Natural killer cell (primary cell): Measurements from ENCODE around the gene NCBP3. TPM values are rescaled to one million over a fixed set of nuclear protein-coding genes. Genes with fewer than 3 reads are reported as not detected.

Experiments used
- ATAC-seq, 3 donors: fragments of 150-1000 bp in 2 of 3; fragments of 200-7000 bp in 1 of 3; cut with Tn5 transposase; 1 replicate in 1 of 3; 2 replicates in 2 of 3; pipeline ENCODE4 v1.10.0; 2021; ENCODE audit warnings: mild to moderate bottlenecking in 2 of 3, moderate library complexity in 2 of 3
- DNase-seq, 2 donors: peaks; one replicate each; pipeline versions ENCODE4 v3.0.0 to v3.0.0-alpha.2; 2013 to 2021; ENCODE audit warnings: mixed read lengths in 1 of 2
- H3K27ac ChIP-seq: one replicate; pipeline ENCODE4 v1.5.1; 2013; ENCODE audit warnings: mild to moderate bottlenecking, low read length
- H3K27me3 ChIP-seq: one replicate; pipeline ENCODE4 v1.6.1; 2013; ENCODE audit warnings: low read length; ENCODE audit not compliant: control insufficient read depth, insufficient read depth
- H3K36me3 ChIP-seq: one replicate; pipeline ENCODE4 v1.6.1; 2013; ENCODE audit warnings: low read length; ENCODE audit not compliant: control insufficient read depth, insufficient read depth
- H3K4me1 ChIP-seq: one replicate; pipeline ENCODE4 v1.6.1; 2013; ENCODE audit warnings: low read length; ENCODE audit not compliant: control insufficient read depth, insufficient read depth
- H3K4me3 ChIP-seq: one replicate; pipeline ENCODE4 v1.5.1; 2013; ENCODE audit warnings: low read length
- H3K9me3 ChIP-seq: one replicate; pipeline ENCODE4 v1.6.1; 2013; ENCODE audit warnings: low read length; ENCODE audit not compliant: control insufficient read depth, insufficient read depth
- H3K27ac Mint-ChIP-seq, 2 donors: one replicate each; pipeline ENCODE4 v1.8.0; 2022; ENCODE audit warnings: mild to moderate bottlenecking in 2 of 2, mixed read lengths in 2 of 2, moderate library complexity in 1 of 2
- H3K27me3 Mint-ChIP-seq, 2 donors: one replicate each; pipeline ENCODE4 v1.8.0; 2022; ENCODE audit warnings: low read depth in 2 of 2, mixed read lengths in 2 of 2
- H3K36me3 Mint-ChIP-seq: one replicate; pipeline ENCODE4 v1.8.0; 2022; ENCODE audit warnings: mixed read lengths
- H3K4me1 Mint-ChIP-seq, 2 donors: one replicate each; pipeline ENCODE4 v1.8.0; 2022; ENCODE audit warnings: mixed read lengths in 2 of 2
- H3K4me3 Mint-ChIP-seq: one replicate; pipeline ENCODE4 v1.8.0; 2022; ENCODE audit warnings: mild to moderate bottlenecking, moderate library complexity, mixed read lengths
- H3K9me3 Mint-ChIP-seq, 2 donors: one replicate each; pipeline ENCODE4 v1.8.0; 2022; ENCODE audit warnings: mixed read lengths in 2 of 2
- WGBS: methylation state at CpG from one replicate; pipeline ENCODE4 v1.1.7; 2013; ENCODE audit warnings: missing lambda C conversion rate; ENCODE audit not compliant: insufficient coverage; 5-methylcytosine and 5-hydroxymethylcytosine counted together
- intact Hi-C: fragments of 100-400 bp; cut with micrococcal nuclease; formaldehyde crosslinking; loops from one replicate; pipeline ENCODE4 v1.14.2; 2022
- total RNA-seq, 4 donors: library from RNA; stranded (reverse); fragments of 120-200 nt in 1 of 4; gene quantifications; one replicate each; pipeline versions ENCODE4 v1.2.3 to v1.2.4, GENCODE V29; 2013 to 2022
- TF ChIP-seq, protein P1 (sequence below): fragments of 200-600 bp; IDR thresholded peaks from one replicate; pipeline ENCODE4 v1.8.0; 2022; ENCODE audit warnings: antibody characterized with exemption

Gene NCBP3
- total RNA-seq, 3 donors from 2014 or later (not counting 1 experiment from before 2014, with no cell fraction given), result 55.9 to 60.7 (median 58.1) TPM

DNA sequence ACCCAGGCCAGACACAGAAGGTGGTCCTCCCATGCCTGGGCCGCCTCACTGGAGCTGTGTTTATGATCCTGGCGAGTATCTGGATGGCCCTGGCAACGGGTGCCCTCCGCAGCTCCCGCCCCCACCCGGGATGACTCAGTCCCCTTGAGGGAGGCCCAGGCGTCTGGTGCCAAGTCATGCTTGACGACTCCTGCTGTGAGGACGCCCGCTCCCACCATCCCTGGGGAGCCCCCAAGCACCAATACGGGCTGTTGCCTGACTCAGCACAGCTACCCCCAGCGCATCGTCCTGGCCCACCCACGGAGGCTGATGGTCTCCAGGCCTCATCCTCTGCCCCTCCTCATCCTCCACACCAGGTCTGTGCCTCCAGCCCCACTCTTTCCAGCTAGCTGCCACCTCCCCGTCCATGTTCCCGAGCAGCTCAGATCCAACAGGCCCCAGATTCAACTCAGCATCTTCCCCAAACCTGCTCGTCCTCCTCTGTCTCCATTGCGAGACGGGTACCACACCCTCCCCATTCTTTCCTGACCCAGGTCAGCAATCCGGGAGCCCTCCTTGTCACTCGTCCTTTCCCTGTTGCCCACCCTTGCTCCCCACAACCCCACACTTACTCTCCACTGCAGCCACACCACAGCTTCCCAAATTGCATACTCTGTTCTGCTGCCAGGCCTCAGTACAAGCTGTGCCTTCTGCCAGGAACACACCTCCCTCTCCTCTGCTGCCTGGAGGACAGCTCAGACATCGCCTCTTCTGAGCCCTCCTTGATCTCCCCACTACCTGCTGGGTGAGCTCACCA is 44.2 kb upstream of the NCBP3 start:
- intact Hi-C loops, result loop anchor here (5.0 kb wide), 1 partner anchor 72 kb away; the partner anchor contains the start of gene ATP2A3
- H3K4me1 ChIP-seq, result peaks cover 37% of the 10 kb centered on the region
- no peaks in the 10 kb centered on the region for H3K36me3 Mint-ChIP-seq

DNA sequence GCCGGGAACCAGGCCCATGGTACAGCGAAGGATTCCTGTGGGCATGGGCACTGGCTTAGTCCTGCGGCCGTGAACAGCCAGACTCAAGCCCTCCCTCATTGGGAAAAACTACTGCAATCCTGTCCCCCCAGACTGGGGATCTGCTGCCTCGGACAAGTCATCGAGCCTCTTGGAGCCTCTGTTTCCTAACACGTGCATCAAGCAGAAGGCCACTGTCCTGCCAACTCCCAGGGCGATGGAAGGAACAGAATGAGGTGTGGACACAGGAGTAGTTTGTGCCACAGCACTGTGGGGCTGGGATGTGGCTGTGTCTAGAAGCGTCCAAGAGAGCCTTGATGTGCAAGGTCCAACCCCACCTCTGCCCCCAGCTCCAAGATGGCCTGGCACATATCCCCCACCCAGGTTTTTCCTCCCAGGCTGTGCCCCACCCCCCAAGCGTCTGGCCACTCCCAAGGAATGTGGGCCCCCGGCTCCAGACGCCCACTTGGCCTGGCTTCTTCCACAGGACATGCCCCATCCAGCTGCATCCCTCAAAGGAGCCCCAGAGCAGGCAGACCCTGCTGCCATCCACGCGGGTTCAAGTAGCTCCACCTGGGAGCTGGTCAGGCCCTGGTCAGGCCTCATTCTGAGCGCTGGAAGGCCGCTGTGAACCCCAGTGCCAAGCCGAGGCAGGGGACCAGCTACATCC is 43.4 kb upstream of the NCBP3 start:
- DNase-seq, result no peak
- no peak overlapping the region for H3K4me3 ChIP-seq
- no peaks in the 10 kb centered on the region for H3K27me3 ChIP-seq
- intact Hi-C loops, result loop anchor here (5.0 kb wide), 1 partner anchor 73 kb away; the partner anchor contains the start of gene ATP2A3
- no peaks in the 10 kb centered on the region for H3K36me3 Mint-ChIP-seq
- WGBS, result 94% methylated on average over 17 of the region's 17 CpGs
- no peaks in the 10 kb centered on the region for H3K9me3 Mint-ChIP-seq
- no peak for ATAC-seq
- H3K4me1 Mint-ChIP-seq, result peaks cover 31 to 56% of the 10 kb centered on the region in 2 donors
- no peaks in the 10 kb centered on the region for H3K36me3 ChIP-seq
- H3K27ac ChIP-seq, result no peak overlapping the region
- no peaks in the 10 kb centered on the region for H3K27me3 Mint-ChIP-seq
- TF ChIP-seq, protein P1, sequence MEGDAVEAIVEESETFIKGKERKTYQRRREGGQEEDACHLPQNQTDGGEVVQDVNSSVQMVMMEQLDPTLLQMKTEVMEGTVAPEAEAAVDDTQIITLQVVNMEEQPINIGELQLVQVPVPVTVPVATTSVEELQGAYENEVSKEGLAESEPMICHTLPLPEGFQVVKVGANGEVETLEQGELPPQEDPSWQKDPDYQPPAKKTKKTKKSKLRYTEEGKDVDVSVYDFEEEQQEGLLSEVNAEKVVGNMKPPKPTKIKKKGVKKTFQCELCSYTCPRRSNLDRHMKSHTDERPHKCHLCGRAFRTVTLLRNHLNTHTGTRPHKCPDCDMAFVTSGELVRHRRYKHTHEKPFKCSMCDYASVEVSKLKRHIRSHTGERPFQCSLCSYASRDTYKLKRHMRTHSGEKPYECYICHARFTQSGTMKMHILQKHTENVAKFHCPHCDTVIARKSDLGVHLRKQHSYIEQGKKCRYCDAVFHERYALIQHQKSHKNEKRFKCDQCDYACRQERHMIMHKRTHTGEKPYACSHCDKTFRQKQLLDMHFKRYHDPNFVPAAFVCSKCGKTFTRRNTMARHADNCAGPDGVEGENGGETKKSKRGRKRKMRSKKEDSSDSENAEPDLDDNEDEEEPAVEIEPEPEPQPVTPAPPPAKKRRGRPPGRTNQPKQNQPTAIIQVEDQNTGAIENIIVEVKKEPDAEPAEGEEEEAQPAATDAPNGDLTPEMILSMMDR, result no peak
- no peak overlapping the region for H3K27ac Mint-ChIP-seq
- H3K4me1 ChIP-seq, result peaks cover 37% of the 10 kb centered on the region
- H3K4me3 Mint-ChIP-seq, result no peak overlapping the region
- no peaks in the 10 kb centered on the region for H3K9me3 ChIP-seq

More for the DNA sequence above, 44.2 kb upstream of the NCBP3 start:
- H3K4me3 Mint-ChIP-seq, result peak overlapping the region; percentile 25
- DNase-seq (no peak), ATAC-seq (no peak)
- Histone ChIP-seq H3K9me3 (no peaks in the 10 kb centered on the region), H3K36me3 (no peaks in the 10 kb centered on the region), H3K4me3 (no peak overlapping the region), H3K27ac (no peak overlapping the region), H3K27me3 (no peaks in the 10 kb centered on the region)
- no peaks in the 10 kb centered on the region for H3K27me3 Mint-ChIP-seq
- H3K4me1 Mint-ChIP-seq, result peaks cover 31 to 52% of the 10 kb centered on the region in 2 donors
- WGBS, result 81% methylated on average over 22 of the region's 22 CpGs
- TF ChIP-seq, protein P1, result no peak
- peak overlapping the region in 1 of 2 donors; percentile 77 for H3K27ac Mint-ChIP-seq
- H3K9me3 Mint-ChIP-seq, result no peaks in the 10 kb centered on the region

DNA sequence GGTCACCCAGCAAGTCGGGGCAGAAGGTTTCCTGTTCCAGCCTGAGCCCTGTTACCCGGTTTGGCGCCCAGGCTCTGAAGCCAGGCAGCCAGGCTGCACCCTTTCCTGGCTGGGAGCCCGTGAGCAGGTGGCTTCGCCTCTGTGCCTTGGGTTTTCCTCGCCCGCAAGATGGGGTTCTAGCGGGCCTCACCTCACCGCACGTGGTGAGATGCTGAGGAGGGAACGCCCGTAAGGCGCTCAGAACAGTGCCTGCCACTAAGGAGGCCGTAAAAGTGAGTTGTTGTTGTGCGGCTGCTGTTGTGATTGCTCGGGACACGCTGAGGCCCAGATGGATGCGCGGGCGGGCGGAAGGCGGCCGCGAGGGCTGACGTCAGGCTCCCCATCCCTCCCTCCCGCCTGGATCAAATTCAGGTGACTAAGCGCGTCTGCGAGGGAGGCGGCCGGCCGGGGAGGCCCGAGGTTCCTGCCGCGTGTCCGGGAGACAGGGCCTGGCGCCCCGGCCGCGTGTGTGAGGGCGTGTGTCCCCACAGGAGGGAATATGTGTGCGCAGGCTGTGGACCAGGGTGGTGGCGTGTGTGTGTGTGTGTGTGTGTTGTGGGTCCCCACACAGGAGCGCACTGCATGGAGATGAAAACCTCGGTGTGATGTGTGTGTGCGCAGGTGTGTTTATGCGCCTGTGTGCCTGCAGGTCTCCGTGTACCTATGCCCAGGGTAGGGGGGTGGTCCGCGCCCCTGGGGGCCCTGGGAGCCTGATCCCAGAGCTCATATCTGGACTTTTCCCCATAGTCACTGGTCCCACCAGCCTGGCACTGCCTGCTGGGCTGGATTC is 42.5 kb upstream of the NCBP3 start:
- H3K4me3 Mint-ChIP-seq, result no peak overlapping the region
- no peaks in the 10 kb centered on the region for H3K36me3 ChIP-seq
- WGBS, result 91% methylated on average over 50 of the region's 50 CpGs
- no peak overlapping the region for H3K4me3 ChIP-seq
- ATAC-seq, result no peak
- peak in 1 of 2 donors; percentile 33 for DNase-seq
- no peaks in the 10 kb centered on the region for H3K27me3 Mint-ChIP-seq
- no peaks in the 10 kb centered on the region for H3K27me3 ChIP-seq
- intact Hi-C loops, result no loop called here
- H3K27ac Mint-ChIP-seq, result peak overlapping the region in 1 of 2 donors; percentile 76
- H3K36me3 Mint-ChIP-seq, result no peaks in the 10 kb centered on the region
- no peaks in the 10 kb centered on the region for H3K9me3 ChIP-seq
- no peaks in the 10 kb centered on the region for H3K9me3 Mint-ChIP-seq
- peaks cover 25 to 50% of the 10 kb centered on the region in 2 donors for H3K4me1 Mint-ChIP-seq
- TF ChIP-seq, protein P1, result no peak
- peaks cover 31% of the 10 kb centered on the region for H3K4me1 ChIP-seq
- no peak overlapping the region for H3K27ac ChIP-seq
